ENCODE results near the gene GLB1L3.
"Not testable (repeated sequence)": the region's sequence is repeated elsewhere in the genome, so short reads cannot be mapped to it uniquely, and the experiment has no call there.

The GLB1L3 gene

DNA sequence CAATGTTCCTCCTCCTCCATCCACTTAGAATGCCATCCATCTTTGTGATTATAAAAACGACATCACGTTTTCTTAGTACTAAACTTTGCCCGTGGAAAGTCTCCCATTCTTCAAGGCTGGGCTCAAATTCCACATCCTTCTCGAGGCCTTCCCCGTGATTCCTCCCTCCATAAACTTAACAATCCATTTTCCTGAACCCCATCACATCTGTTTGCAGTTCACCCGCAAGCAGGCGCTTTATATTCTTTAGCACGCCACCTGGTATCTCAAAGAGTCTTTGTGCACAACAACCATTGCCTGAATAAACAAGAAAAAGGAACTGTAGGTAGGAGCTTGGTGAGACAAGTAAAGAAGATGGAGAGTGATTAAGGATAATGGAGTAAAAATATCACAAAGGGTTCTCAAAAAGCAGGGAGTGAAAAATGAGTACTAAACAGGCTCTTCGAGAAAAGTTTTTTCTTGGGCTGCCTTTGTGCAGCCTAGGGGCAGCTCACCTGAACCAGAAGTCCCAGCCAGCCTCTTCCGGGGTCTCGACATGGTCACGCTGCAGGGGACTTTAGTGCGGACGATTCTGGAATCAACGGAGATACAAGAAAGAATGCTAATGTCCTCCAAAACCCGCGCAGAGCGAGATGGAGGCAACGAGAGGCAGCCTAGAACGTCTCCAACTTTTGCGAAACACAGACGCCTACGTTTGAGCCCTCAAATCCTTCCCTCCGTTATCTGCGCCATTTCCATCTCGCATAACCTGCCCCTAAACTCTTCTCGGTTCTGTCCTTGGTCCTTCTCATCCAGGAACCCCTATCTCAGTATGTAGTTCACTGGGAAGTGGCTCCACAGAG is 23.6 kb upstream of the GLB1L3 start:
- no peak for DNase-seq

DNA sequence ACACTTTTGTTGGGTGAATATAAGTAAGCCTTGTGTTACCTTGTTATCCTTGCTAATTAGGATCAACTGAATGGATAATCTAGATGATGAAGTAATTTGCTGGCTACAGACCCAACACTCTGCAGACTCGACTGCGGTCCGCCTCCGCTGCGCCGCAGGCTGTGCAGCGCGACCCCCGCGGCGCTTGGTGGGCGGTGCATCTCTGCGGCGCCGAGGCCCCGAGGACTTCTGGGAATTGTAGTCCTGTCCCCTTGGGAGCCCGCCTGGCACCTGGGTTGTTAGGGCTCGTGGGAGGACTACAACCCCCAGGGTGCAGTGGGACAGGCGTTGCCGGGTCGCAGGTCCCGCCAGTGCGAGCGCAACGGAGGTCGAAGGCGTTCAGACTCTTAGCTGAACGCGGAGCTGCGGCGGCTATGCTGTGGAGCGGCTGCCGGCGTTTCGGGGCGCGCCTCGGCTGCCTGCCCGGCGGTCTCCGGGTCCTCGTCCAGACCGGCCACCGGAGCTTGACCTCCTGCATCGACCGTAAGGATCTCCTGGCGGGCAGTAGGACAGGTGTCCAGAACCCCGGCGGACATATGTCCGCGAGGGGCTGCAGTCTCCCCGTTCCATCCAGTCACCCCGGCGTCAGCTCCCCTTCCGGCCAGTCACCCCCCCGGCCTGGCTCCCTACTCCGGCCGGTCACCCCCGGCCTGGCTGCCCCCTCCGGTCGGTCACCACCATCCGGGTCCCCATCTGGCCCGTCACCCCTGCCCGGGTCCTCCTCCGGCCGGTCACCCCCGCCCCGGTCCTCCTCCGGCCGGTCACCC is 22.8 kb upstream of the GLB1L3 start, which contains the start of the genes ACAD8 and THYN1:
Gene ACAD8, plus strand, starts transcription at position 381 of the 806 bp plus-strand sequence. Its CDS starts 33 bp downstream, at position 414.
Gene THYN1, minus strand, starts transcription at position 165 of the 806 bp plus-strand sequence. CDS start 470 bp downstream, outside the sequence.
- peak; percentile 97 for DNase-seq

DNA sequence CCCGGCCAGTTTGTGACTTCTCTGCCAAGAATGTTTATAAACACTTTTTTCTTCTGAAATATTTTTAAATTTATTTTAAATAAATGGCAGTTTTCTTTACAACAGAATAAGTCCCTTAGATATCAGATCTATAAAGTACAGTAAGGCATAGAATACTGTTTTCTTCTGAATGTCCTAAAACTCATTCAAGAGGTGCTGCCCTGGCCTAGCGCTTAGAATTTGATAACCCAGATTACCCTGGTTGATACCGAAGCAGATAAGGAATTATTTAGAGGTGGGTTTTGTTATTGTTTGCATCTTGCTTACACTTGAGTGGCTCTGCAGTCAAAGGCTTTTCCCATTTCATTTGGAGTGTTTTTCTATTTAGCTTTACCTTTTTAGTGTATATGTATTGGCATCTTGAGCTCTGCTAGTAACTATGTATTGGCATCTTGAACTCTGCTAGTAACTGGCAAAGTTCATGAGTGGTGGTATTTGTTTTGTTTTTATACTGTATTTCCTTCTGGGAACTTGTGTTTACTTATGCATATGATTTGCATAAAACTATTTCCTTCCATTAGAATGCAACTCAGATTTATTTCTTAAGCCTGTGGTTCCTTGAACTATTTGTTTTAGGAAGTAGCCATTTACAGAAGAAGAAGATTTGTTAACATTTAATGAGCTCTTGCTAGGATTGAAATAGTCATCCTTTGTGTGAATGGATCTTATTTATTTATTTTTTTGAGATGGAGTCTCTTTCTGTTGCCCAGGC is 21.6 kb upstream of the GLB1L3 start:
- DNase-seq = no peak

DNA sequence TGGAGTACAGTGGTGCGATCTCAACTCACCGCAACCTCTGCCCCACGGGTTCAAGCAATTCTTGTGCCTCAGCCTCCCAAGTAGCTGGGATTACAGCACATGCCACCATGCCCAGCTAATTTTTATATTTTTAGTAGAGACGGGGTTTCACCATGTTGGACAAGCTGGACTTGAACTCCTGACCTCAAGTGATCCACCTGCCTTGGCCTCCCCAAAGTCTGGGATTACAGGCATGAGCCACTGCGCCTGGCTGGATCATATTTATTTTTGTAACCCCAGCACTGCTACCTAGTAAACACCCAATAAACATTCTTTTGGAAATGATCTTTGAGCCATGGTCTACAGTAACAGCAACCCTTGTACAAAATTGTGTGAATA is 21.0 kb upstream of the GLB1L3 start:
- not testable (repeated sequence) for DNase-seq

DNA sequence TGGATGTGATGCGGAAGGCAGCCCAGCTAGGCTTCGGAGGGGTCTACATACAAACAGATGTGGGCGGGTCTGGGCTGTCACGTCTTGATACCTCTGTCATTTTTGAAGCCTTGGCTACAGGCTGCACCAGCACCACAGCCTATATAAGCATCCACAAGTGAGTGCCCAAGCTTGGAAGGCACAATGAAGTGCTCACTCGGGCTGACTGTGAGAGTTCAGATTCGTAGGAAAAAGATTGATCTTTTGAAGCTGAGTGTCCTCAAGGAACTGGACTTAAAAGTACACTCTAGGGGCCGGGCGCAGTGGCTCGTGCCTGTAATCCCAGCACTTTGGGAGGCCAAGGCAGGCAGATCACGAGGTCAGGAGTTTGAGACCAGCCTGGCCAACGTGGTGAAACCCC is 19.1 kb upstream of the GLB1L3 start:
- no peak for DNase-seq

DNA sequence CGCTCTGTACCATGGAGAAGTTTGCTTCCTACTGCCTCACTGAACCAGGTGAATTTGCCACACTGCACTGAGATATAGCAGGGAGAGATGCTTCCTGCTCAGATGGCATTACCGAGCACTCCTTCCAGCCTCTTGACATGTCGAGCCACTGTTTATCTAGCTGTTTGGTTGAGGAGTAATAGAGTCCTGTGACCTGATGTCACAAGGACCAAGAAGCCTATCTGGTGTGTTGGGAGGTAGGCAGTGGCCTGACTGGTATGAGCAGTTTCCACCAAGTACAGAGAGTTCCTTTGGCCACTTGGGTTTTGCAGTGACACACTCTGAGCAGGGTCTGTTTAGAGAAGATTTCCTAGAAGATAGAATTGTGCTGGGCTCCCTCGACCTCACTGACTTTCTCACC is 17.6 kb upstream of the GLB1L3 start:
- DNase-seq = no peak

DNA sequence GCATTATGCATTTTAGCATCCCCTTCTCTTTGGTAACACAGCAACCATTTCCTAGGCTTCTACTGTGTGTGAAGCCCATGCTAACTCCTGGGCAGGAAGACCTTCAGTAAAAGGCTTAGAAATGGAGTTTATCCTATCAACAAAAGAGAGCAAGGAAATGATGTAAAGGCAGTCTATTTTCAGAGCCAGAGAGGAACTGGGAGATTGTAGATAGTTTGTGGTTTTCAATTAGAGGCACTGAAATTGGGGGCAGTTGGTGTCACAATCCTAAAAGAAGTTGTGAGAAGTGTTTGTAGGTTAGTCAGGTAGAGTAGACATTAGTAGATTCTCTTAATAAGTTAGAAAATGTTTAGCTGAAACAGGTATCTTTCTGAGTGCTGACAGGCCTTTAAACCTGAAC is 15.7 kb upstream of the GLB1L3 start:
- DNase-seq = no peak

DNA sequence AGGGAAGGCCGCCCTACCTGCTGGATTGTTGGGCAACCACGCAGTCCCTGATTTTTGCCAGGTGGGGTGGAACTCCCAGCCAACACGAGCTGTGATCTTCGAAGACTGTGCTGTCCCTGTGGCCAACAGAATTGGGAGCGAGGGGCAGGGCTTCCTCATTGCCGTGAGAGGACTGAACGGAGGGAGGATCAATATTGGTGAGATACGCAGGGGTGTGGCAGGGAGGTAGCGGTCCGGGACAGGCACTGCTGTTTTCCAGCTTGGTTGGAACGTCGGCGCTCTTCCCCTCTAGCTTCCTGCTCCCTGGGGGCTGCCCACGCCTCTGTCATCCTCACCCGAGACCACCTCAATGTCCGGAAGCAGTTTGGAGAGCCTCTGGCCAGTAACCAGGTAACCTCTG is 15.2 kb upstream of the GLB1L3 start:
- no peak for DNase-seq

DNA sequence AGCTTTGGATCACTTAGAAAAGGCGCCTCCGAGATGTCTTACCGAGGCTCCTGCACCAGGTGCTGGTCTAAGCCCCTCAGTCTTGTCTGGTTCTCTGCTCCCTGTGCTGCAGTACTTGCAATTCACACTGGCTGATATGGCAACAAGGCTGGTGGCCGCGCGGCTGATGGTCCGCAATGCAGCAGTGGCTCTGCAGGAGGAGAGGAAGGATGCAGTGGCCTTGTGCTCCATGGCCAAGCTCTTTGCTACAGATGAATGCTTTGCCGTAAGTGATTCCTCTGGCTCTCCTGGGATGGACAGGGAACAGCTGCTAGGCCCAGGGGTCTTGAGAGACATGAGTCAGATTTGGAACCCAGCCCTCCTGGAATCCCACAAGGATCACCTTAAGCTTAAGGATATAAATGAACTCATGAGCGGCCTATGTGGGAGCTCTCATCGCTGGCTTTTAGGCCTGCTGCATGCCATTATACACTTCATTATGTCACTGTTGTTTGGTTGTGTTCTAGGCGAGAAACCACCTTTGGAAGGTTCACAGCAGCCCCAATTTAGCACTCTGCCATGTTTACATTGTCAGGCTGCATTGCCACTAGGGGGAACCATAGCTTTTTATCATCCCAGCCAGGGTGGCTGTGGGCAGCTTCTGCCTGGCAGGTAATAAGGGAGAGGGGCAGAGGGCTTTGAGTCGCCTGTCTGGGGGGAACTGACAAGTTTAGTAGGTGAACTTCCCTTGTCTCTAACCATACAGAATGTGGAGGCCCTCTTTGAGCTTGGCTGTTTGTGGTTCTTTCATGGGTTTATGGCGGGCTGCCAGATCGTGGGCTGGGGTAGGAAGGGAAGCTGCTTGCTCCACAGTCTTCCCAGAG is 14.3 kb upstream of the GLB1L3 start:
- no peak for DNase-seq

DNA sequence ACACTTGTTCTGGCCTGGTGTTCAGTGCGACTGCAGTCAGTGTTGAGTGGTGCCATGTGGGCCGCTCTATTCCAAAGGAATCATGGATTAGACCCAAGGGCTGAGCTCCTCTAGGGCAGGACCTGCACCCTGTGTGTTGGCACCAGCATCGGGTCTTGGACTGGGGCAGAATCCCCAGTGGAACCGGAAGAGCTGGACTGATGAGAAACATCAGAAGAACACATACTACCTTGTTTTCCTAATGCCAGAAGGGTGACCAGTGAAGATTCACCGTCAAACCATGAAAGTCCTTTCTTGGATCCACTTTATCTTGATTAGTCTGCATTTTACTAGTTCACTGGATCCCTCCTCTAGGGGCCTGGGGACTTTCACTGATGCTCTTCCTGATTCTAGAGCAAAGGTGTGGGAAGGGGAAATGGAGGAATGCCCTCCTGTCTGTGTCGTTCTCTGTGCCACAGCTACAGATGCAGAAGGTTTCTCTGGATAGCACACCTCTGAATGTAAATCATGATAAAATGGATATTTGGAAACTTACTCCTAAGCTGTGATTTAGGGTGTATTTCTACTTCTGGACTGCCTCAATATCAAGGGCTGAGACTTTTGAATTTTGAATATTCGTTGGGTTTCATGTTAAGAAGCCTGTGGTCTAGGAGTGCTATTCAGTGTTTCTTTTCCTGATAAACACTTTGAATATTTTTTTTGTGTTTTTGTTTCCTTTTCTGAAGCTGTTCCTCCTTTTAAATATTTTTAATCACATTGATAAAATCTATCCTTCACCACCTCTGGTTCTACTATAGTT is 11.0 kb upstream of the GLB1L3 start:
- no peak for DNase-seq

DNA sequence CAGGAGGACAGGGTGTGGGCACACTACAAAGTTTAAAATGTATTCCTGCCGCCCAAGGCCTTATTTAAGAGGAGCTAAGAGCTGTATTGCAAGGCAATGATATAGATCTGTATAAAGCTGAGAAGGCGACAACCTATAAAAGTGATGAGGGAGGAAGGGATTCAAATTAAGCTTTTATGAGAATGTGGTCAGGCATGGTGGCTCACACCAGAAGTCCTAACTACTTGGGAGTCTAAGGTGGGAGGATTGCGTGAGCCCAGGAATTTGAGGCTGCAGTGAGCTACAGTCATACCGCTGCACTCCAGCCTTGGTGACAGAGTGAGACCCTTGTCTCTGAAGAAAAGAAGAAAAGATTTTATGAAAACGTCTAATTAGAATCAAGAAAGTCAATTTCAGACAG is 9.7 kb upstream of the GLB1L3 start:
- no peak for DNase-seq

DNA sequence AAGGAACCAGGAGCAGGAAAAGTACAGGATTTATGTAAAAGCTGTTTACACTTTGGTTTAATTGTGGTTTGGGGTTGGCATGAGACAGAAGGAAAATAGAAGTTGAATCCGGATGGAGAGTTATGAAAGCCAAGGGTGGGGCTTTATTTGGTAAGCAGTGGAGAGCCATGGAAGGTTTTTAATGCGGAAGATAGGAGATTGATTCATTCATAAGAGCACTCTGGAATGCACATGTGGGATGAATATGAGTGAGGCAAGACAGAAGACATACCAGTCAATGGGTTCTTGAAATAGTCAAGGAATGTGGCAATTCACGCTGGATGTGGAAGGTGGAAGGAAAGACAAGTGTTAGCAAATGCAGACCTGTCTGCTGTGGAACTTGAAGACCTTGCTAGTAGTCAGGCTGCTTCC is 9.3 kb upstream of the GLB1L3 start:
- no peak for DNase-seq

DNA sequence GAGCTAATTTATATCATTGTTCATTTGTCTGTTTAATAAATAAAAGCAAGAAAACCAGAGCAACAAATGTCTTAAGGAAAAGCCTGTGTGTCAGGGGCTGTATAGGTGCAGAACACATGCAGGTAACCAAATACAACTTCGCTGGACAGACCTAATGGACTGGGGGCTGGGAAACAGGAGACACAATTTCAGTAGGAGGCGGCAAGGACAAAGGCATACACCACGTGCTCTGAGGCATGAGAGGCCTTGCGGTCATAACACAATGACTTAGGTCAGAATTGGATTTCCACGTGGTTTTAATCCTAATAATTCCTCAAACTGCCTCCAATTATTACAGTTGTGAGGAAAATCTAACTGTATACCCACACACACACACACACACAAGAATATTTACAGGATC is 8.7 kb upstream of the GLB1L3 start:
- no peak for DNase-seq

DNA sequence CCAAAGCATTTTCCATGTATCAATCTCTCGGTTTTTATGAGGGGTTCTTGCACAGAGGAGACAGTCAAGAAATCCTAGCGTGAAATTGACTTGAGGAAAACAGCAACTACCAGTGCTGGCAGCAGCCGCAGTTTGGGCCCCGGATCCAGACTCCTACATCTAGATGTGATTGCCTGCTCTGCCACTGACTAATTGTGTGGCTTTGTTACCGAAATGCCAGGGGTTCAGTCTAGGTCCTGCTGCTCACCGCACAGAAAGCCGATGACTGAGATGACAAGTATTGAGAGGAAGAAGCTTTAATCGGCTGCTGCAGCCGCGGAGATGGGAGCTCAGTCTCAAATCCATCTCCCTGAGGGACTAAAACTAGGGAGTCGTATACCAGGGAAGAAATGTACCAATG is 8.2 kb upstream of the GLB1L3 start:
- DNase-seq = no peak

DNA sequence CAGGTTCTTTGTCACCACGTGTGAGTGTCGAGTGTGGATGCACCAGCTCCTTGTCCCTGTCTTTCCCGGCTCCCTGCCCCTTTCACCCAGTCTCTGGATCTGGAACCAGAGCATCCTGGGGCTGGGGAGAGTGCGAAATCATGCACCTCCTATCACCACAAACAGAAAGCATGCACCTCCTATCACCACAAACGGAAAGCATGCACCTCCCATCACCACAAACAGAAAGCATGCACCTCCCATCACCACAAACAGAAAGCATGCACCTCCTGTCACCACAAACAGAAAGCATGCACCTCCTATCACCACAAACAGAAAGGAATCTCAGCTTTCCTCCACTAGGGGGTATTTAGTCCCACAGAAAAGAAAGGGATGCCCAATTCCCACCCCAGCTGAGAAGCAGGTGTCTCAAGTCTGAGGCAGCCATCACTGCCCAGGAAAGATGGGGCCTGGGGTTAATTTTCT is 5.9 kb upstream of the GLB1L3 start:
- DNase-seq = no peak

DNA sequence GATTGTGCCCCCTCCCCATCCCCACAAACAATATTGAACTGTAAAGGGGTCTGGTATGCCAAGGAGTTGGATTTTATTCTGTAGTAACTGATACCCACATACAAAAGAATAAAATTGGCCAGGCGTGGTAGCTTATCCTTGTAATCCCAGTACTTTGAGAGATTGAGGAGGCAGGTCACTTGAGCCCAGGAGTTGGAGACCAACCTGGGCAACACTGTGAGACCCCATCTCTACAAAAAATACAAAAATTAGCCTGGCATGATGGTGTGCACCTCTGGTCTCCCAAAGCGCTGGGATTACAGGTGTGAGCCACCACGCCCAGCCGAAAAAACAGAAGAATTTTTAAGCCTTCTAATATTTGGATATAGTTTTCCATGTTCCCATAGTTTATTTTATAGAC is 4.2 kb upstream of the GLB1L3 start:
- no peak for DNase-seq

DNA sequence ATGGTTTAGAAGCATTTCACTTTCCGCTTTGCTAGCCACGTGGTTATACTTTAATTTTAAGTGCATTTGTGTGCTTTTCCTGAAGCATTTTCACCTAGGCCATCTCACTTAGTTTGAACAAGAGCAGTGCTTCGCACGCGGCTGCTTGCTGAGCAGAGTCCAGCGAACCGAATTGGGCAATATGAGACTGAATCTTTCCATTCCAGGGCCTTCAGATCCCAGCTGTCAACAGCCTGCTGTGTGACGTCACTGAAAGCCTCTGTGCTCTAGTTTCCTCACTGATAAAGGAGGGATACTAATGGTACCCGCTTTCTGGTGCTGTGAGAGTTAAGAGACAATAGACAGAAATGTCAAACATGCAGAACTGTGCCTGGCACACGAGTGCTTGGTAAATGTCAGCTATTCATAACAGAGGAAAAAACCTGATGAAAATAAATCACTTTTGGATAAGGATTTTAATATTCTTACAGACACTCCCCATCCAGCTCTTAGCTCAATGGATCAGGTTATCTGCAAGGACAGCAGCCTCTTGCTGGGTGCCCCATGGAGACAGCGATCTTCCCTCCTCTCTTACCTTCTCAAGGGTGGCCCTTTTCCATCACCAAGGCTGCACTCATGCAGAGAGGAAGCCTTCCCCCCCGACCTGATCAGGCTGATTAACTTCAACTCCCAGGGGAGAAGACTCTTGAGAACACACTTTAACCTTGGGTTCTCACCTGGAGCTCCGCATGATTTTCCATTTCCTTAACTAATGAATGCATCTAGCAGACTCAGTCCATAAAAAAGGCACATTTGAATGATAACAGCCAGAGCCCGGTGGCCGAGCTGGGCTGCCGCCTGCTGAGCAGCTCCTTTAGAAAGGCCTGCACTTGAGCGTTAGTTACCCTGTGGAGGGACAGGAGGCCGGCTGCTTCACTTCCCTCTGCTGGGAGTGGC is 3.5 kb upstream of the GLB1L3 start:
- DNase-seq = no peak

DNA sequence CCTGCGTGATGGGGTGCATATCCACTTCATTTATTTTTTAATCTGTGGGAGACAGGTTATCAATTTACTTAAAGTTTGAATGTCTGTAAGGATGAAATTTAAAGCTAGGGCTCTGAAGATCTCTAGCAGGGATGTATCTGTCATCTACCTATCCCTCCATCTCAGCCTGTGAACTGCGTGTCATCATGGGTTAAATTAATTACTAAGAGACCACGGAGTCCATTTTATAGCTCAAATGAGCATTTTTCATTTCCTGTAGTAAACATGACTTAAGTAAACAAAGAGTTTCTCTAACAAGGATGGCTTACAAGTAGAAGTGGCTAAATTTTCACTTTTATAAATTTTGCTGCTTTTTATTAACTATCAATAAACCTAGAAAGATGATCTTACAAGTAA is 2.9 kb upstream of the GLB1L3 start:
- DNase-seq = no peak

DNA sequence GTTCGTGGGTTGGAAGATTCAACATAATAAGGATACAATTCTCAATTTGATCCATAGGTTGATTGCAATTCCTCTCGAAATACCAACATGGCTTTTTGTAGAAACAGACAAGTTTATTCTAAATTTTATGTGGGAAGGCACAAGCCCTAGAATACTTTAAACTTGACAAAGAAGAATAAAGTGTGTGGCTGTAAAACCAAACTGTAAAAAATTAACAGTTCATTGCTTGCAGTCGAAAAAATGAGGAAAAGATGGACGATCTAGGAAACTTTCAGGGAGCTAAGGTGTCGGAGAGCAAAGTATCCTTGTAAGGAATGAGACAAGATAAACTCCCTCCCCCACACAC is 1.0 kb upstream of the GLB1L3 start:
- DNase-seq = no peak

All from effector CD4-positive, alpha-beta T cell (primary cell).